Left forelimb (tissue), 1 donor: ENCODE measurements around the gene SNUPN.

ENCODE experiments used
- DNase-seq: peaks from one replicate; pipeline ENCODE4 v3.0.0-alpha.2; 2018; ENCODE audit warnings: low spot score

SNUPN gene

GRCh38 chr15:75654201-75654907 lies 28.8 kb upstream of the SNUPN start:
- no peak for DNase-seq

- DNase-seq: no peak
These were observed 27.9 kb upstream of the SNUPN start for GRCh38 chr15:75653347-75653913.

- DNase-seq: no peak
These were observed 26.5 kb upstream of the SNUPN start for GRCh38 chr15:75651810-75652543.

GRCh38 chr15:75650908-75651809 lies 25.6 kb upstream of the SNUPN start:
- no peak for DNase-seq

GRCh38 chr15:75649848-75650247 lies 24.3 kb upstream of the SNUPN start:
- DNase-seq: no peak

GRCh38 chr15:75649045-75649761 lies 23.7 kb upstream of the SNUPN start:
- no peak for DNase-seq

- no peak for DNase-seq
These were observed 22.9 kb upstream of the SNUPN start for GRCh38 chr15:75648156-75649000.

GRCh38 chr15:75647370-75648155 lies 22.0 kb upstream of the SNUPN start, which contains the start of gene SNX33:
Gene SNX33 (plus strand): TSS chr15:75647912. CDS start chr15:75649103, 1,191 bp downstream.
- peak; percentile 90 for DNase-seq

GRCh38 chr15:75646944-75647364 lies 21.4 kb upstream of the SNUPN start:
- DNase-seq: no peak

- DNase-seq: no peak
These were observed 20.8 kb upstream of the SNUPN start for GRCh38 chr15:75646112-75646943.

- no peak for DNase-seq
These were observed 18.9 kb upstream of the SNUPN start for GRCh38 chr15:75644376-75644775.

- no peak for DNase-seq
These were observed 16.1 kb upstream of the SNUPN start for GRCh38 chr15:75641603-75642002.

- DNase-seq: no peak
These were observed 15.6 kb upstream of the SNUPN start for GRCh38 chr15:75641179-75641503.

- DNase-seq: no peak
These were observed 15.1 kb upstream of the SNUPN start for GRCh38 chr15:75640483-75641178.

GRCh38 chr15:75639709-75640482 lies 14.4 kb upstream of the SNUPN start, which contains the start of gene IMP3:
Gene IMP3 (minus strand): TSS chr15:75640224. CDS start chr15:75640168, 56 bp downstream.
- DNase-seq: peak; percentile 95

- DNase-seq: no peak
These were observed 13.7 kb upstream of the SNUPN start for GRCh38 chr15:75639191-75639708.
